BE2C (cell line): ENCODE data around the gene NKX2-2.

Source experiments
- DNase-seq: peaks from one replicate; pipeline ENCODE4 v3.0.0-alpha.2; 2020
- H3K27me3 ChIP-seq: fragments of 250-450 bp; sonication (Bioruptor Pico); 2 replicates; pipeline ENCODE4 v1.5.1; 2020; ENCODE audit warnings: mild to moderate bottlenecking
- H3K36me3 ChIP-seq: fragments of 250-450 bp; sonication (Bioruptor Pico); 2 replicates; pipeline ENCODE4 v1.5.1; 2020; ENCODE audit warnings: mild to moderate bottlenecking
- H3K4me1 ChIP-seq: fragments of 250-450 bp; sonication (Bioruptor Pico); 2 replicates; pipeline ENCODE4 v1.5.1; 2020
- H3K4me3 ChIP-seq: 2 replicates; pipeline ENCODE4 v1.5.1; 2011; ENCODE audit warnings: low read depth, low read length
- H3K9me3 ChIP-seq: fragments of 250-450 bp; sonication (Bioruptor Pico); 2 replicates; pipeline ENCODE4 v1.5.1; 2020
- CTCF ChIP-seq: IDR thresholded peaks from 2 replicates; pipeline ENCODE4 v1.5.1; 2012; ENCODE audit warnings: mild to moderate bottlenecking, low read depth, low read length

The NKX2-2 gene

DNA sequence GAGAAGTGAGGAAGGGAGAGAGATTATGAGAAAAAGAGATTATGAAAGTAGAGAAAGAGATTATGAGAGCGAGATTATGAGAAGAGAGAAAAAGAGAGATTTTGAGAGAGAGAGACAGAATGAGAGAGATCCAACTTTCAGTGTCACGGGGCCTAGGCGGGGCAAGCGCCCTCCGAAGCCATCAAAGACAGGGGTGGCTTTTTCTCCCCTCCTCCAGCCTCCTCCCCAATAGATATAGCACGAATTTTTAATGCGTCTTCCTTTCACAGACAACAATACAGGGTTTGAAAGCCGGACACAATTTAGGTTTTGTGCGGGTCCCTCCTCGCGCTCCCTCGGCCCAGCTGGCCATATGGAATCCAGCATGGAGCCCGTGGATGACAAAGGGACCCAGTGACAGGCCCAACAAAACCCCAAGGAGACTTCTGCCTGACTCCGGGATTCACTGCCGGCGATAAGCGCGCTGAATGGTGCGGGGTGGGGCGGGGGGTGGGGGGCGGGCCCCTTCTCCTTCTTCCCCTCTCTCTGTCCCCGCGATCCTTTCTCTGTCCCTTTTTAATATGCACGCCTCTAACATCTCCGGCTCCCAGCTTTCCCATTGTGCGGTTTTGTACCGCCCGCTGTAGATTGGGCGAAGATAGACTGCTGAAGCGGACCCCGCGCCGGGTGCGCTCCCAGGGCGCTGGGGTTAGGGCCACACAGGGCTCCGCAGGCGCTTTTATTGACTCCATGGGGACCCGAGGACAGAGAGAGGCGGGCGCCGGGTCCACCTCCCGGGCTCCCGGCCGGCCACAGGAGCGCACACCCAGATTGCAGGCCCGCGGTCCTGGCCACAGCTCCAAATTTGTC, 5.4 kb downstream of the NKX2-2 start:
- no peak for DNase-seq
- H3K27me3 ChIP-seq, result peaks cover 91% of the 10 kb centered on the region
- H3K9me3 ChIP-seq, result no peaks in the 10 kb centered on the region
- no peaks in the 10 kb centered on the region for H3K36me3 ChIP-seq
- no peak for TF ChIP-seq CTCF
- no peaks in the 10 kb centered on the region; the same call in 1 of the 2 replicates for H3K4me1 ChIP-seq
- no peak overlapping the region for H3K4me3 ChIP-seq

DNA sequence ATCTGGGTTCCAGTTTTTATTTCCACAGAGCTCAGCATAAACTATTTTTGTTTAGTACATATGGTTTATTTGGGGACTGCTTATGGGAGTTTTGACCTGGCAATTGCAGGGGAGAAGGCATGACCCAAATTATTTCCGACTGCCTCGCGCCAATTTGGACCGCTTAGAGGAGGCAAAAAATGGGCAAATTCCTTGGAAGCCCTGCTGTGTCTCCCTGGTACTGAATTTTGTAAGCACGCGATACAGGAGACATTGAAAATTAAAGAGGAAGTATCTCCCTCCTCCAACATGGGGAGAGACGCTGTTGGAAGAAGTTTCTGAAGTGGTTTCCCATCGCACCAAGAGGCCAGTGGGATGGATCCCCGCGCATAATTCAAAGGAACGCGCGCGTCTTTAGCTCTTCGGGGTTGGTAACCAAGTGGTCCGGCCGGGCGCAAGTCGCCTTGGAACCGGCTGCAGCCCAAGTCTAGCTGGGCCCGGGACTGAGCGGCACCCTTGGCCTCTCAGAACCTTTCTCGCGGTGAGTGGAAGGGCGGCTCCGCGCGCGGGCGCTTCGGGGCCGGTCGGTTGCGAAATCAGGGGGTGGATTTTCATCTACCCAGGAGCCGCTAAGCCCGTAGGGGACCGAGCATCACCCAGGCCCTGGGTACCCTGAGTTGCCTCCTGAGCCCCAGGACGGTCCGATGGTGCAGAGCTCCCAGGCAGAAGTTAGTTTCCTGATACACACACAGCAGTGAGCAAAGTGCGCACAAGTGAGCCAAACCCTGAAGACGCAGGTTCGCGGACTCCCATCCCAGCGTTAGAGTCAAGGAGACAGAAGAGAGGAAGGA, 6.2 kb downstream of the NKX2-2 start:
- no peak for TF ChIP-seq CTCF
- Histone ChIP-seq H3K4me1 (no peaks in the 10 kb centered on the region; the same call in 1 of the 2 replicates), H3K4me3 (no peak overlapping the region), H3K36me3 (no peaks in the 10 kb centered on the region), H3K9me3 (no peaks in the 10 kb centered on the region), H3K27me3 (peaks cover 82% of the 10 kb centered on the region)
- no peak for DNase-seq

GRCh38 chr20:21505810-21506530, 7.9 kb downstream of the NKX2-2 start:
- no peaks in the 10 kb centered on the region for H3K9me3 ChIP-seq

GRCh38 chr20:21505161-21505809, 8.6 kb downstream of the NKX2-2 start:
- DNase-seq, result peak; percentile 77
- TF ChIP-seq CTCF, result peak; percentile 93
- peaks cover 64% of the 10 kb centered on the region for H3K27me3 ChIP-seq
- peak overlapping the region; percentile 10; the same call in 1 of the 2 replicates for H3K4me3 ChIP-seq
- no peaks in the 10 kb centered on the region for H3K36me3 ChIP-seq
- H3K4me1 ChIP-seq, result no peaks in the 10 kb centered on the region; the same call in 1 of the 2 replicates
- H3K9me3 ChIP-seq, result no peaks in the 10 kb centered on the region

More at GRCh38 chr20:21505810-21506530, 7.9 kb downstream of the NKX2-2 start:
- Histone ChIP-seq H3K4me1 (no peaks in the 10 kb centered on the region; the same call in 1 of the 2 replicates), H3K27me3 (peaks cover 66% of the 10 kb centered on the region), H3K4me3 (peak overlapping the region; percentile 33), H3K36me3 (no peaks in the 10 kb centered on the region)
- peak; percentile 70 for DNase-seq
- TF ChIP-seq CTCF, result peak; percentile 59

DNA sequence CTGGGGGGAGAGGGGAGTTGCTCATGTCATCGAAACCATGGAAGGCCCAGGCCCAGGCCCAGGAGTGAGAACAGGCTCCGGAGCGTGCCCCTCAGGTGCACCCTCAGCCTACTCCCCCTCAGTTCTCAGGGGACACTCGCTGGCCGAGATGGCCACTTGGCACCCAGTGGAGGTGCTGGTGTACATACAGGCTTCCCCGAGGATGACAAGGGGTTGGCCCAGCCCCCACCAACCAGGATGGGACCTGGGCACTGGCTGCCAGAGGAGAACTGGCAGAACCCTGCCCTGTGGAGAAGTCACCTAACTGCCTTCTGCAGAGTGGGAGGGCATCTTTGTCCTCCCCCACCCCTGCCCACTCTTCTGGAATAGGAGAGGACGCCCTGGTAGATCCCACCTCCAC, 9.5 kb downstream of the NKX2-2 start:
- no peak overlapping the region for H3K4me3 ChIP-seq
- H3K36me3 ChIP-seq, result no peaks in the 10 kb centered on the region
- H3K27me3 ChIP-seq, result peaks cover 58% of the 10 kb centered on the region
- H3K9me3 ChIP-seq, result no peaks in the 10 kb centered on the region
- no peak for TF ChIP-seq CTCF
- DNase-seq, result no peak
- no peaks in the 10 kb centered on the region; the same call in 1 of the 2 replicates for H3K4me1 ChIP-seq
